ENCODE data around the gene TP63. TPM values are rescaled to one million over a fixed set of nuclear protein-coding genes. Genes with fewer than 3 reads are reported as not detected.
A peak's percentile ranks its signal among the peaks of the same experiment; 100 is the strongest.

TP63 gene
- total RNA-seq, 1 donor = 1.8 TPM

- peaks cover 25% of the 10 kb centered on the region for H3K4me1 ChIP-seq (ENCODE audit: insufficient read depth, low read length)
- peak overlapping the region; percentile 16 for H3K4me2 ChIP-seq (ENCODE audit: insufficient read depth, low read length)
- H3K36me3 ChIP-seq (ENCODE audit: insufficient read depth, low read length) = no peaks in the 10 kb centered on the region
- H3K27ac ChIP-seq (ENCODE audit: low read depth, low read length) = peak overlapping the region; percentile 57
- no peak overlapping the region for H3K4me3 ChIP-seq (ENCODE audit: insufficient read depth, low read length)
- no peak overlapping the region for H2AFZ ChIP-seq (ENCODE audit: low read length)
- DNase-seq (ENCODE audit: insufficient read length, low spot score, missing footprints) = peak; percentile 67
- H4K20me1 ChIP-seq (ENCODE audit: insufficient read depth, low read length) = no peaks in the 10 kb centered on the region
- TF ChIP-seq, protein P1, sequence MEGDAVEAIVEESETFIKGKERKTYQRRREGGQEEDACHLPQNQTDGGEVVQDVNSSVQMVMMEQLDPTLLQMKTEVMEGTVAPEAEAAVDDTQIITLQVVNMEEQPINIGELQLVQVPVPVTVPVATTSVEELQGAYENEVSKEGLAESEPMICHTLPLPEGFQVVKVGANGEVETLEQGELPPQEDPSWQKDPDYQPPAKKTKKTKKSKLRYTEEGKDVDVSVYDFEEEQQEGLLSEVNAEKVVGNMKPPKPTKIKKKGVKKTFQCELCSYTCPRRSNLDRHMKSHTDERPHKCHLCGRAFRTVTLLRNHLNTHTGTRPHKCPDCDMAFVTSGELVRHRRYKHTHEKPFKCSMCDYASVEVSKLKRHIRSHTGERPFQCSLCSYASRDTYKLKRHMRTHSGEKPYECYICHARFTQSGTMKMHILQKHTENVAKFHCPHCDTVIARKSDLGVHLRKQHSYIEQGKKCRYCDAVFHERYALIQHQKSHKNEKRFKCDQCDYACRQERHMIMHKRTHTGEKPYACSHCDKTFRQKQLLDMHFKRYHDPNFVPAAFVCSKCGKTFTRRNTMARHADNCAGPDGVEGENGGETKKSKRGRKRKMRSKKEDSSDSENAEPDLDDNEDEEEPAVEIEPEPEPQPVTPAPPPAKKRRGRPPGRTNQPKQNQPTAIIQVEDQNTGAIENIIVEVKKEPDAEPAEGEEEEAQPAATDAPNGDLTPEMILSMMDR (IDR thresholded peaks at IDR 0.05; ENCODE audit: extremely low read depth, low read depth, low read length) = no peak
- no peaks in the 10 kb centered on the region for H3K27me3 ChIP-seq (ENCODE audit: insufficient read depth, low read length)
- H3K9me3 ChIP-seq (ENCODE audit: low read depth, low read length) = no peaks in the 10 kb centered on the region
- H3K79me2 ChIP-seq (ENCODE audit: insufficient read depth, low read length) = no peaks in the 10 kb centered on the region
These were observed 306.3 kb downstream of the TP63 start for GRCh38 chr3:189937302-189938127.

GRCh38 chr3:189941125-189941524 is 309.9 kb downstream of the TP63 start:
- Histone ChIP-seq H3K9me3 (ENCODE audit: low read depth, low read length) (no peaks in the 10 kb centered on the region), H3K79me2 (ENCODE audit: insufficient read depth, low read length) (no peaks in the 10 kb centered on the region), H3K27me3 (ENCODE audit: insufficient read depth, low read length) (no peaks in the 10 kb centered on the region), H4K20me1 (ENCODE audit: insufficient read depth, low read length) (no peaks in the 10 kb centered on the region), H3K27ac (ENCODE audit: low read depth, low read length) (peak overlapping the region; percentile 44), H3K4me2 (ENCODE audit: insufficient read depth, low read length) (no peak overlapping the region), H3K4me3 (ENCODE audit: insufficient read depth, low read length) (no peak overlapping the region), H3K36me3 (ENCODE audit: insufficient read depth, low read length) (no peaks in the 10 kb centered on the region), H2AFZ (ENCODE audit: low read length) (peak overlapping the region; percentile 70), H3K4me1 (ENCODE audit: insufficient read depth, low read length) (peaks cover 25% of the 10 kb centered on the region)
- TF ChIP-seq, protein P1 (IDR thresholded peaks at IDR 0.05; ENCODE audit: extremely low read depth, low read depth, low read length) = no peak
- DNase-seq (ENCODE audit: insufficient read length, low spot score, missing footprints) = no peak

GRCh38 chr3:189941679-189942078 is 310.5 kb downstream of the TP63 start:
- no peak overlapping the region for H3K4me2 ChIP-seq (ENCODE audit: insufficient read depth, low read length)
- no peaks in the 10 kb centered on the region for H4K20me1 ChIP-seq (ENCODE audit: insufficient read depth, low read length)
- H3K27me3 ChIP-seq (ENCODE audit: insufficient read depth, low read length) = no peaks in the 10 kb centered on the region
- H3K36me3 ChIP-seq (ENCODE audit: insufficient read depth, low read length) = no peaks in the 10 kb centered on the region
- H3K9me3 ChIP-seq (ENCODE audit: low read depth, low read length) = no peaks in the 10 kb centered on the region
- peak overlapping the region; percentile 44 for H3K27ac ChIP-seq (ENCODE audit: low read depth, low read length)
- peaks cover 25% of the 10 kb centered on the region for H3K4me1 ChIP-seq (ENCODE audit: insufficient read depth, low read length)
- H3K4me3 ChIP-seq (ENCODE audit: insufficient read depth, low read length) = no peak overlapping the region
- TF ChIP-seq, protein P1 (IDR thresholded peaks at IDR 0.05; ENCODE audit: extremely low read depth, low read depth, low read length) = no peak
- peak overlapping the region; percentile 70 for H2AFZ ChIP-seq (ENCODE audit: low read length)
- no peaks in the 10 kb centered on the region for H3K79me2 ChIP-seq (ENCODE audit: insufficient read depth, low read length)
- peak; percentile 48 for DNase-seq (ENCODE audit: insufficient read length, low spot score, missing footprints)

DNA sequence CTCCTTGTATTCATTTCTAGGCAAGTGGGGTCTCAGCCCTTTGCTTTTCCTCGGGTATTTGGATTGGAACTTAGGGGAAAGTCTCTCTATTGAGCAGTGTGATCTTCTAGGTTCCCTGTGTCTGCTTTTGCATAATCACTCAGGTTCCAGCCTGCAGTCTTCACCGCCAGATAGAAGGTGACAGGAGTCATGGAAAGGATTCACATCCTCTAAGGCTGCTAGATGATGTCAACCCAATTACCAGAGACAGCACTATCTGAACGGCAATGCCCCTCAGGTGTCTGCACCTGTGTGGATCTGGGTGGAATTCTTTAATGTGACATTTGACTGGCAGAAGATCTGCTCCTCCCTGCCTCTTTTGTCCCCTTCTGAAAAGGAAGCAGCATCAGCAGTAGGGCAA is 311.8 kb downstream of the TP63 start:
- H3K9me3 ChIP-seq (ENCODE audit: low read depth, low read length) = no peaks in the 10 kb centered on the region
- no peak for DNase-seq (ENCODE audit: insufficient read length, low spot score, missing footprints)
- H2AFZ ChIP-seq (ENCODE audit: low read length) = no peak overlapping the region
- H3K79me2 ChIP-seq (ENCODE audit: insufficient read depth, low read length) = no peaks in the 10 kb centered on the region
- H3K27me3 ChIP-seq (ENCODE audit: insufficient read depth, low read length) = no peaks in the 10 kb centered on the region
- H3K4me3 ChIP-seq (ENCODE audit: insufficient read depth, low read length) = no peak overlapping the region
- no peak overlapping the region for H3K27ac ChIP-seq (ENCODE audit: low read depth, low read length)
- H4K20me1 ChIP-seq (ENCODE audit: insufficient read depth, low read length) = no peaks in the 10 kb centered on the region
- H3K4me1 ChIP-seq (ENCODE audit: insufficient read depth, low read length) = peaks cover 24% of the 10 kb centered on the region
- TF ChIP-seq, protein P1 (IDR thresholded peaks at IDR 0.05; ENCODE audit: extremely low read depth, low read depth, low read length) = no peak
- H3K36me3 ChIP-seq (ENCODE audit: insufficient read depth, low read length) = no peaks in the 10 kb centered on the region
- H3K4me2 ChIP-seq (ENCODE audit: insufficient read depth, low read length) = no peak overlapping the region

Data from osteoblast (primary cell).